Islet precursor cell (in vitro differentiated cells): Measurements from ENCODE around the gene SYT6.
"Not testable (repeated sequence)": the region's sequence is repeated elsewhere in the genome, so short reads cannot be mapped to it uniquely, and the experiment has no call there.

Source experiments
- DNase-seq: peaks from one replicate; pipeline ENCODE4 v3.0.0-alpha.2; 2018

SYT6 gene

DNA sequence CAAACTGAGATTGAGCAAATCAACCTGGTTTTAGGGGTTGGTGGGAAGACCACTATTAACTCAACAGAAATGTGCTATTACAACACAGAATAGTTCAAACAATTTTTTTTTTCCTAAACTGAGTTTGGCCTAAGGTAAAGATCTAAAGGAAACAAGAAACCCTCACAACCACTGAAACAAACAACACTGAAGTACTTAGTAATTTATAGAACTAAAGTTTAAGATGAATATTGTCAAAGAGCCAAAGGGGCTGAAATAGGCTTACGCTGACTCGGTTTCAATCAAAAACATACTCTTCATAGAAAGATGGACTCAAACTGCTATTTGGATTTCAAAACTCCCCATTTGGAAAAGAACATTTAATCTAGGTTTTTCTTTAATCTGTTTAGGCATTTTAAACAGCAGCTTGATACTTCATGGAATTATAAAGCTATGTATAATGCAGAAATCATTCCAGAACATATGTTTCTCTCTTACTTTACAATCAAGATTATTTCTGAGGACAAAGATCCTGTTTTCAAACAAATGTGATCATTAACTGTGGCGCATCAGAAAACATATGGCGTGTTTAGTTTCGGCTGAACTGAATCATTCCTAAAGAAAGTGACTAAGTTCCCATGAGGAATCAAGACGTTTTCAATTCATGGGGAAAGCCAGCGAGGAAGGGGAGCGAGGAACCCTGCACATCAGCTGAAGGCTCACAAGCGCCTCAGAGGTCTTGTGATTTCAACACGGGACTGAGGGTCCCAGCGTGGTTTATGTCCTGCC lies 62.7 kb downstream of the SYT6 start:
- DNase-seq, result no peak

DNA sequence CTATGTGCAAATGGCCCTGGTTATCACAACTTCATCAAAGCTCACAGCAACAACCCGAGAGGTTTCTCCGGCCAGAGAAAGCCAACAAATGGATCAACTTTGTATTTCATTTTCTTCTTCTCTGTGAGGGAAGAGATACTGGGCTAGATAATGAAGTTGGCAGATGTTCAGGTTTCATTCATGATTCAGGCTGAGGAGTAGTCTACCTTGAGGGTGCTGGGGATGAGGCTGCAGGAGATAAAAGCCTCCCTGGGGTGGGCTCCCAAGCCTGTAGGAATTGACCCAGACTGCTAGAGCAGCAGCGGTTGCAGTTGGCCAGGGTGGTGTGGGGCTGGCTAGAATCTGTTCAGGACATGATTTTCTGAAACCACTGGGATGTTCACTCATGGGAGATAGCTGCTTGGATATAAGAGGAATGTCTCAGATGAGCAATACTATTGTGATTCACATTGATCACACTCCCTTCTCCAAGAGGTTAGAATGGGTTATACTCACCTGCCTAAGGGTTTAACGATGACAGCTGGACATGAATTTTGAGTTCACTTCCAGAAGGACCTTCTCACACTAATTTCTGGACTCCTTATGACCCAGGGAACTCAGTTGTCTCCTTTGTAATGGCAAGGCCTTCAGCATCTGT lies 64.0 kb downstream of the SYT6 start:
- no peak for DNase-seq

DNA sequence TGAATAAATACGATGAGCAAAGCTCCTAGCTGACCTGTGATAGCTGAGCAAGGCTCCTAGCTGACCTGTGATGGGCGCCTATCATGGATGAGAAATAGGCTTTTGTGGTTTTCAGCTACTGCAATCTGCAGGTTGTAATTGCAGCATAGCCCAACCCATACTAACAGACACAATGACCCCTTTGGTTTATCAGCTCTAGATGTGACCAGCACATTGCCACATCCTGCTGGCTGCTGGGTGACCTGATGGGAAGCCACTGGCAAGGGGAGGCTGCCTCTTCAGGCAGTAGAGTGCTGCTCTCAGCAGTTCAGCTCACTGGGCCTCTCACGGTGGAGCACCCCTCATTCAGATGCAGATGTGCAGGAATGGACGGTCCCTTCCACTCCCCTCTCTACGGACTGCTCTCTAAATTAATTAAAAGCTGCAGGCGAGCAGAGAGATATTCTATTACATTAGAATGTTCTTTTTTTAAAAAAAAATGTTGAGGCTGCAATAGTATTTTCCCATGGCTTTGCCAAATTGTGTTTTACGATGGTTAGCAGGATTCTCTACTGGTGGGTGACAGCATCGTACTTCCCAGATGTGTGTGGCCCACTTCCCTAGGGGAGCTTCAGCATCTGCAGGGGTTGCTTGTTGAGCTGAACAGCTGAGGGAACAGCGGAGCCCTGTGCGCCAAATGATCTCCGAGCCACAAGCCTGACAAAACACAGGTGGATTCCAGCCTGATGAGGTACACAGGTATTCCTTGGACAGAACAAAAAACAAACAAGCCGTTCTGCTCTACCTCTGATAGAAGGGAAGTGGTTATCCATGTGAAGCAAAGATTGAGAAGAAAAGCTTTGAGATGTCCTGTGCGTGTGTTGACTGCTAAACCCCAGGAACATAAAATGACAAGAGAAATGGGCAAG lies 65.0 kb downstream of the SYT6 start:
- DNase-seq, result peak; percentile 81

DNA sequence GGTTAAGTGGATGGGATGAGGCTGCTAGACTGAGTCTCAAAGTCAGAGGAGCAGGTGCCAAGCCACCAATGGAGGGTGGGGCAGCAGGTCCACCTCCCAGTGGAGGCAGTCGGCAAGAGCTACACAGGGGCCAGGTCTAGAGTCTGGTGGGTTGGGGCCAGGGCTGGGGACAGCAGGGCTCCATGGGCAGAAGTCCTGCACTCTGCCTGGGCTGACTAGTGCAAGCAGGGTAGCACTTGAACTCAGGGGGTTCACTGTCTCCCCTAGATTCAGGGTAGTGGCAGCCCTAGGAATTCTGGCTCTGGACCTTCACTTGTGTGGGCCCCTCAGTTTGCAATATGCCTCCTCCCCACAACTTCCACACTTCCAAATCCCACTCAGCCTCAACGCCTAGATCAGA lies 66.2 kb downstream of the SYT6 start:
- DNase-seq, result no peak

DNA sequence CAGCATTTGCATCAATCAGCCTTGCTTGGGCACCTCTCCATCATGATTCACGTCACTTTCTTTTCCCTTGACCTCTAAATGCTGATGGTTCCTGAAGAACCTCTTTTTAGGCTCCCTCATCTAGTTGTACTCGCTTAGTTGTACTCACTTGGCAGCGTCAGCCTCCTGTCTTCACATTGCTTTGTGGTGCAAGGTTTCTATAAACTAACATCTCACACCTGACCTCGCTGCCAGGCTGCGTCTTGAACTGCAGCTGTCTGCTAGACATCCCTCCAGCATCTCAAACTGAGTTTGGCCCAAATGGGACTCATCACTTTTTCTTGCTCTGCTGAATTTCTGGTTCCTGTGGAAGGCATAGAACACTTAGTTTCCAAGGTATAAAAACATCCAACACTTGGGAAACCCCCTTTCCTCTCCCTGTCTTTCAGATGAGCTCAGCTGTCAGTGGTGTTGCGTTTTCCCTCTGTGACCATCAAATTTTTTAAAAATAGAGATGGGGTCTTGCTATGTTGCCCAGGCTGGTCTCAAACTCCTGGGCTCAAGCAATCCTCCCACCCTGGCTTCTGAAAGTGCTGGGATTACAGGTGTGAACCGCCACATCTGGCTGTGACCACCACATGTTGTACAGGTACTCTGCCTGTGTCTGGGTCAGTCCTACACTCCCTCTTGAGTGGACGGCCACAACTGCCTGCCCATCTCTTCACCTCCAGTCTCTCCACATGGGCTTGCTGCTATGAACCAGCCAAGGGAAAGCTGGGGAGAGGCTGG lies 66.9 kb downstream of the SYT6 start:
- no peak for DNase-seq

DNA sequence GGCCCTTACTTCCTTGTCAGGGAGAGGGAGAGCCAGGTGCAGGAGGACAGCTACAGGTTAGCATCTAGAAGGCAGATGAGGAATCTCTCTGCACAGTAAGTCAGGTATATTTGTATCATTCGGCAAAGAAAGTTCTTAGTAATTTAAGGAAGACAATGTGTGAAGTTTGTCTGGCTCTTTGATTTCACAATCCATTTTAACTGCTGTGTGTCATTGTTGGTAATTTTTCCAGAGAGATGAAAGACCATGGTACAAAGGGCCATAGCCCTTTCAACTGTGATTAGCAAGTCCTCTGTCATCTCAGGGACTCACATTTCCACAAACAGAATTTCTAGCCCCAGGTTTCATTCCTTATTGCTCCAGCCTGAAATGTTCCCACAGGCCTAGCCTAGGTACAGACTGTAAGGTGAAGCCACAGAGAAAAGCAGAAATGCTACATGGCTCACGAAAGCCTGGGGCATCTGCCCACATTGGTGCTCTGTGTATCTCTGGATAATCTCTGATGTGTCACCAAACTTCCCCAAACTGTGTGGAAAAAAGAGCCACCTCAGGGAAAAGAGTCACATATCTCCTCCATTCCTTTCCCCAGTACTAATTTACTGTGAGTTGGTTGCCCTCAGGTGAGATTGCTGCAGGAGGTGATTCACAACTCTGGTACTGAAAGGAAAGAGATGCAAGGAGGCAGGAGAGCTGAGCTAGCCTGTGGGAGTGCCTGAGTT lies 70.6 kb downstream of the SYT6 start:
- peak; percentile 94 for DNase-seq

DNA sequence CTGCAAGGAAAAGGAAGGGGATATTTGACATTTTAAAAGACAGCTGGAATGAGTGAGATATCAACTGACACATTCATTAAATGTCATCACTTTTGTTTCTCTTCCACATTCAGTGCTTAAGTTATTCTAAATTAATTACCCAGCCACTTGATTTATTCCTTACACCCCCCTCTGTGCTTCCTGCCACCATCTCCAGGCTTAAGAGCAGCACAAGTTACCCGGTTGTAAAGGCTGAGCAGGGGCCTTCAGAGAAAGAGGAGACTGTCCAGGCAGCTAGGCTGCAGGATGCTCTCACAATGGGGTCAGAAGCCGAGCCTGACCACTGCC lies 71.4 kb downstream of the SYT6 start:
- no peak for DNase-seq

DNA sequence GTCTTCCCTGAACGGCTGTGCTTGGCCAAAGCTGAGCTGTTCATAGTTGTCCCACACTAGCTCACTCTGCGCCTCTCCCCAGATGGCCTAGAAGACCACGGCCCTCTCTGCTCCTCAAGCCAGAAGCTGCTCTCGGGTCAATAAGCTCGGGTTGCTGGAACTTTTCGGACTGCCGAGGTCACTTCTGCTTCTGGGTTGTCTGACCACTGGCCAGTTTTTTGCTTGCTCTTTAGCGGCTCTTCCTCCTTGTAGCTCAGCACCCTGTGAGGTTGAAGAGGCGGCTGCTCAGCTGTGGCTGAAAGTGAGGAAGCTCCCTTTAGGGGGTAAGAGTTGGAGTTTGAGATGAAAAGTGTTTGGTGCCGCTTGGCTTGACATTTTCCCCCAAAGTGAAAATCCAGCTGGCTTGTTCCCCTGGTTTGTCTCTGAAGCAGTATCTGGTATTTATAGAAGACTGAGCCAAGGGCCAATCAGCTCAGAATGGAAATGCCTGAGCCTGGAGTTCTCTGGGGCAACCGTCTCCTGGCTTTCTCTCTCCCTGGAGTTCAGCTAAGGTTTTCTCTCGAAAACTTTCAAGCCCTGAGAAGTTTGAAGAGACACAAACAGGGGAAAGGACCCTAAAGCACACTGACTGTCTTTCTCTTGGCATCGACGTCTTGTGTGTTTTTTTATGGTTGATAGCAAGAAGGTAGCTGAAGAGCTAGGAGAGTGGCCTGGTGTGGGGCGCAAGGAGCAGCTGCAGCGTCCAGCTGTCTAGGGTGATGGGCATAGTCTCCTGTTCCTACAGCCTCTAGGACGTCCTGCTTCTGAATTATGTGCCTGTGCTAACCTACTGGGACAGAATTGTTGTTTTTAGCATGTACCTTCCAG lies 72.0 kb downstream of the SYT6 start:
- DNase-seq, result no peak

DNA sequence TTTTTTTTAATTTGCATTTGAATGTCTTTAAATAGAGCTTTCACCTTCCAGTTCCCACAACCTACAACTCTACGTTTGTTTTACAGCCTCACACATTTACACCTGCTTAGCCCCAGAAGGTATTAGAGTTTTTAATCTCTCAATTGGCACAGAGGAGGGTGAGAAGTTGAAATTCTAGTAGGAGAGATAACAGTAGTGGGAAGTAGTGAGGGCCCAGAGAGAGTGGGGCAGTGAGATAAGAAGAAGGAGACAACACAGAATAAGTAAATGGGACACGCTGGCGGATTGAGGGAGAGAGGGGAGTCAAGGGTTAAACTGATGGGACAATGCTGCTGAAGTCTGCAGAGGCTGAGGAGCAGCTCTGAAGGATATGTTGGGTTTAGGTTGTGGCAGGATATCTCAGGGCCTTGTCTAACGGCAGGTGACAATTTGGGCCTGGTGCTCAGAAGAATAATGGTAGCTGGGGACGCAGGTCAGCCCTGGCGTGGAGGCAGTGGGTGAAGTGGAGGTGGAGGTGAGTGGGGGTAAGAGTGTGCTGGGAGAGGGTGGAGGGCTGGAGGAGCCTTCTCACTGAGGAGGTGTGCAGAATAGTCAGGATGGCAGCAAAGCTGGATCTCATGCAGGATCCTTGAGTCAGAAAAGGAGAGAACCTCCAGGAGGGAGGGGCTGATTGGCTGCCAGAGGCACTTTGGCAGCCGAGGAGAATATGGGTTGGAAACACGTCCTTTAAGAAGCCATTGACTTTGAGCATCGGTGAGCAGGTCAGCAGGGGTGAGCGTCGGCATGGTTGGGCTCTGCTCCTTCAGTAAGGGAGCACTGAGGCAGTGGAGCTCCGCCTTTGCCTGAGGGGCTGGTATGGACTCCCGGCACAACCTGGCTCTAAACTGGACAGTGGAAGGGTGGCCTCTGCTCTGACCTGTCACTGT lies 72.9 kb downstream of the SYT6 start:
- no peak for DNase-seq

DNA sequence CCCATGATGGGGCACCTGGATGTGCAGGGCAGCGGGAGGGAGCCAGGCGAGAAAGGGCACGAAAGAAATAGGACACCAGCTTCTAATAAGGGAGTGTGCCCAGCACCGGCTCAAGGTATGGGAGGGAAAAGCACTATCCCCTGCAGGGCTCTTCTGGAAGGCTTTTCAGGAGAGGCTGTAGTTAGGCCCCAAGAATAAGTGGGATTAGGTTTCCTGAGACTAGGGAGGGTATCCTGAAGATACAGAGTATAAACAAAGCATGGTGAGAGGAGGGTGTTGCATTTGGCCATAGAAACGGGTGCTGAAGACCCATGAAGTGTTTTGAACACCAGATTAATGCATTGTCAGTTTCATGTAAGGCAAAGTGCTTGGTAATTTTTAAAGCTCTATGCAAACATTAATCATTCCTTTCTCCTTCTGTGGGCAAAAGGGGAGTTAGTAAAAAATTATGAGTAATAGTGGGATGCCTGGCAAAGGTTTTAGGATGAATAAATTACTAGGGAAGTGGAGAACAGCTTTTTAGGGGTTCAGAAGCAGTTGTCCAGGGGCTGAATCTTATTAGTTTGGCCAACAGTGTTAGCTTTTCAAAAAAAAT lies 74.0 kb downstream of the SYT6 start:
- no peak for DNase-seq

DNA sequence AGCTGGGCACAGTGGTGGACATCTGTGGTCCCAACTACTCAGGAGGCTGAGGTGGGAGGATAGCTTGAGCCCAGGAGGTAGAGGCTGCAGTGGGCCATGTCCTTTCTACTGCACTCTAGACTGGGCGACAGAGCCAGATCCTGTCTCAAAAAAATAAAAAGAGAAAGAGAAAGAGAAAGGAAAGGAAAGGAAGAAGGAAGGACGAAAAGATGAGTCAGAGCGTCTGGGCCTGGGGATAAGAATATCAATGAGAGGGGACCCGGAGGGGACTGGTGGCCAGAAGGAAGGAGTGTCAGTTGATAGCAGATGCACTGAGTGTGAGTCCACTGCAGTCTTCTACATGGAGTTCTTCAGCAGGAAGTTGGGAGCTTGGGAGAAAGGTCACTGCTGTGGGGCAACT lies 75.6 kb downstream of the SYT6 start:
- no peak for DNase-seq

DNA sequence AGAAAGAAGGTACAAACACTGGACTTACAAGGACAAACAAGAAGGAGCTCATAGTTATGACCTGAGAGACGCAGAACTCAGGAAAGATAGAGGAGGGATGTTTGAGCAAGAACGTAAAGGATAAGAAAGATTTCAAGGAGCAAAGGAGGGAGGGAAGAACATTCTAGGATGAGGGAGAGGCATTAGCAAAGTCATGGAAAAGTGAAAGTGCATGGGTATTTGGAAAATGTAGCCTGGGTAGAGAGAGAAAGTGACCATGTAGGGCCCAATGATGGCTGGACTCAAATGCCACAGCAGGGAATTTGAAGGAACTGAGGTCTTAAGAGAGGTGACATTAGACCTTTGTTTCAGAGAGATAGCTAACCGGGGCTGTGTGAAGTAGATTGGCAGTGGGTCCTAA lies 76.5 kb downstream of the SYT6 start:
- DNase-seq, result no peak

DNA sequence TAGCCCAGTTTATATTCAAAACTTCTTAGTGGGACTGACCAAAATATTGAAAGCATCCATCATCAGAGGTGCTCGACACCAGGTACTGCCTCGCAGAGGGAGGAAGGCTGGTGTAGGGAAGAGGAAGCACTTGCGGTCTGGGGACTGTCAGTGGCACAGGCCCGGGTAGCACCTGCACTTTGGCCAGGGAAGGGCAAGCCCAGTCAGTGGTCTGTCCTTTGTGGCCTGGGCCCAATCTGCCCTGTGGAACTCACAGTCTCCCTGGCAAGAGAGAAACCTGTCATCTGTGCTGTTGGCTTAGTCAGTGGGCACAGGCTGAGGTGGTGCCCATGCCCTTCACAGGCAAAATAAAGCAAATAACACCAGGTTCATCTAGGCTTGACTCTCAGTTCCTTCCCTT lies 77.4 kb downstream of the SYT6 start:
- DNase-seq, result no peak

DNA sequence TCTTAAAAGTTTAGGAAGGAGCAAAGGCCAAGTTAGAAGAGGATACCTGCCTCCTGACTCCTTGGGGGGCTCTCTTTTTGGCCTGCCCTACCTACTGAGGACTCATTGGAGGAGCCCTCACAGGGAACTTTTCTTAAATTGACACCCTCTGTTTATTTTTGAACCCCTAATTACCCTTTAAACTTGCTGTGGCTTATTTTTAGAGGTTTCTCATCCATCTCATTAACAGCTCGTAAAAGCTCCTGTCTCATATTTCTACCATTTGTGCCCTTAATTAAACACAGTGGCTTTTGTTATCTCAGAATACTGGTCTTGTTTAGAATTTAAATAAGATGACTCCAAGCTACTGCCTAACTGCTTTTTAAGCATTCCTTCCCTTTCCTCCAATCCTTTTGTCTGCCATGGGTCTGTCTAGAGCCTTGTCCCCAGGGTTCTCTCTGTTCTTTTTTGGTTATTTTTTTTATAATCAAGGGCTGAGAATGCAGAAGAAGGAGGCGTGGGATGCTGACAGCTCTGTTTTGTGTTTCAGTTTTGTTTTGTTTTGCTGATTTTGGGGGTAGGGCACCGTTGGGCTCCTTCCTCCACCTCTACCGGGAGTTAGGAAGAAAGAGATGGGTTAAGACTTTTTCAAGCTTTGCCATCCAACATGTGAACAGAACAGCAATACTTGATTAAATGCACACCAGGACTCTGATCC lies 78.0 kb downstream of the SYT6 start:
- no peak for DNase-seq

DNA sequence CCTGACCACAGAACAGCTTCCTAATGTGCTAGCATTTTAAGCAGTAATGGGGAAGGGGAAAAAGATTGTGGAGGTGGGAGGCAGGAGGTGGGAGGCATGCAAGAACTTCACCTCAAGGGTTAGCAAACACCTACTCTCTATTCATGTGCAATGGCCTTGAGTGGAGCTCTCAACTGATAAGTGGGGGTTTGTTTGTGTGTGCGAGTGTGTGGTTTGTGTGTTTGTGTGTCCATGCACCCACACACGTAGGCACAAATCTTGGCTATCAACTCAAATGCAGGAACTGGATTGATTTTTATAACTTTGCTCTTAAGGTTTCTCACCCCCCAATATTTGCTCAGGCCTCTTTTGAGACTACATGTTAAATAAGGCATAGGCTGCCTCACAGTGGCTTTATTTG lies 78.6 kb downstream of the SYT6 start:
- DNase-seq, result no peak

DNA sequence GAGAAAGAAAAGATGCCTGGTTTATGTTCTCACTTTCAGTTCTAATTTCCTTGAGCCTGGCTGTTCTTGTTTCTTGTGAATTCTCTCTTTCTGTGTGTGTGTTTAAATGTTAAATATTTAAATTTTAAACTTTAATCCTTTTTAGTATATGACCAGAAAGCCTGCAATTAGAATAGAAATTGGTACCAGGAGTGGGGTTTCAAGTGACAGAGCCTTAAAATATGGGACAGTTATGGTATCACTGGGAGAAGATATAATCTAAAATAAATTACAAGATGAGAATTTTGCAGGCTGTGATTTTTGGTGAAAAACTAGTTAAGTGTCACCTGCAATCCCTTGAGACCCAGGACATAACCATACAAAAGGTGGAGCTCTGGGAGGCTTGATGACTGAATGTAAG lies 81.4 kb downstream of the SYT6 start:
- no peak for DNase-seq

DNA sequence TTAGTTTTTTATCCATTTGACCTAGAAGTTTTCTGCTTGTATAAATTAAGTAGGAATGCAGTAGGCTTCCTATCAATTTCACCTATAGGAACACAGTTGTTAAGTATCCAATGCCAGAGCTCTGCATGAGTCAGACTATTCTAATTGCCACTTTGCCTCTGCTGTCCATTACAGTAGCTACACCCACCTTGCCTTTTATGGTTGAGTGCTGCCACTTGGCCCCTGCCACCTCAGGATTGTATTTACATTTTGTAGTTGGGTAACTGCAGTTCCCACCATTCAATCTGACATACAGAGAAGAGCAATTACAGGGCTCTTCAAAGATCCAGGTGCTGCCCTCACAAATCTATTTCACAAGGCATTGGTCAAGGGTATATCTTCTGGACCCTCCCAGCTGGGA lies 83.9 kb downstream of the SYT6 start:
- not testable (repeated sequence) for DNase-seq

DNA sequence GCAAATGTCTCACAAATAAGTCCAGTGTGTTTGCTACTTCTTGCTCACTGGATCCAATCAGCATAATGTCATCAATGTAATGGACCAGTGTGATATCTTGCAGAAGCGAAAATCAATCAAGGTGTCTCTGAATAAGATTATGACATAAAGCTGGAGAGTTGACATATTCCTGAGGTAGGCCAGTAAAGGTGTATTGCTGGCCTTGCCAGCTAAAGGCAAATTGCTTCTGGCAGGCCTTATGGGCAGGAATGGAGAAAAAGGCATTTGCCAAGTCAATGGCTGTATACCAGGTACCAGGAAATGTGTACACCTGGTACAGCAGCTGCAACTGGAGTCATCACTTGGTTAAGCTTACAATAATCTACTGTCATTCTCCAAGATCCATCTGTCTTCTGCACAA lies 85.0 kb downstream of the SYT6 start:
- DNase-seq, result not testable (repeated sequence)

DNA sequence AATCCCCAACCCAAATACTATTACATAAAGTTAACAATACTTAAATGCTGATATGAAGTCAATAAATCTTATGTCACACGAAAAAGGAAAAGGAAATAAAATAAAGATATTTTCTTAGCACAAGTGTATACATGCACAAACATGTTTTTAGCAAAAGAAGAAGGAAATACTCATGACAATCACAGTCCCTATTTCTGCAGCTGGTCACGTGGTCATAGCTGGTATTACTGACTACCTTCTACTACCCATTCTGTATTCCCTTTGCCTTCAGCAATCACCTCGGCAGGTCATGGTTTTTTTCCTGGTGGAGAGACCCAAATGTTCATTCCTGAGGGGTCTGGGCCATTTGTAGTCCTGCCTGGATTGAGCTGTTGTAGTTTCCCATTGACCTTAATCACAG lies 88.0 kb downstream of the SYT6 start:
- not testable (repeated sequence) for DNase-seq
